GM06990 (cell line): ENCODE measurements around the gene SLC35E2B.
"Not testable (repeated sequence)": the region's sequence is repeated elsewhere in the genome, so short reads cannot be mapped to it uniquely, and the experiment has no call there.

Source experiments
- DNase-seq: peaks from one replicate; pipeline ENCODE4 v3.0.0-alpha.2; 2011; ENCODE audit not compliant: insufficient read length; ENCODE audit errors: extremely low read depth
- H3K27me3 ChIP-seq: replicated peaks from 2 replicates; pipeline ENCODE4 v1.6.0; 2011; ENCODE audit warnings: low read length; ENCODE audit not compliant: control insufficient read depth, insufficient read depth
- H3K36me3 ChIP-seq: 2 replicates; pipeline ENCODE4 v1.5.1; 2011; ENCODE audit warnings: low read length; ENCODE audit not compliant: control insufficient read depth, insufficient read depth
- H3K4me3 ChIP-seq: replicated peaks from 2 replicates; pipeline ENCODE4 v1.5.1; 2011; ENCODE audit warnings: low read depth, mild to moderate bottlenecking, control low read depth, low read length
- CTCF ChIP-seq: IDR thresholded peaks from 2 replicates; pipeline ENCODE4 v1.5.1; 2011; ENCODE audit warnings: low read length, control low read depth, mild to moderate bottlenecking, inconsistent platforms; ENCODE audit not compliant: insufficient read depth, poor library complexity, severe bottlenecking

The SLC35E2B gene

GRCh38 chr1:1683104-1683905, 9.3 kb downstream of the SLC35E2B start:
- TF ChIP-seq CTCF: no peak

GRCh38 chr1:1680912-1681273, 11.7 kb downstream of the SLC35E2B start:
- Histone ChIP-seq H3K27me3 (no peaks in the 10 kb centered on the region), H3K36me3 (peaks cover 6% of the 10 kb centered on the region), H3K4me3 (no peak overlapping the region)
- no peak for DNase-seq
- TF ChIP-seq CTCF: no peak

More at GRCh38 chr1:1683104-1683905, 9.3 kb downstream of the SLC35E2B start:
- Histone ChIP-seq H3K36me3 (peaks cover 8% of the 10 kb centered on the region), H3K4me3 (no peak overlapping the region), H3K27me3 (no peaks in the 10 kb centered on the region)
- DNase-seq: no peak

GRCh38 chr1:1680031-1680911, 12.3 kb downstream of the SLC35E2B start:
- DNase-seq: no peak
- Histone ChIP-seq H3K27me3 (no peaks in the 10 kb centered on the region), H3K36me3 (peaks cover 4% of the 10 kb centered on the region), H3K4me3 (no peak overlapping the region)
- TF ChIP-seq CTCF: no peak

DNA sequence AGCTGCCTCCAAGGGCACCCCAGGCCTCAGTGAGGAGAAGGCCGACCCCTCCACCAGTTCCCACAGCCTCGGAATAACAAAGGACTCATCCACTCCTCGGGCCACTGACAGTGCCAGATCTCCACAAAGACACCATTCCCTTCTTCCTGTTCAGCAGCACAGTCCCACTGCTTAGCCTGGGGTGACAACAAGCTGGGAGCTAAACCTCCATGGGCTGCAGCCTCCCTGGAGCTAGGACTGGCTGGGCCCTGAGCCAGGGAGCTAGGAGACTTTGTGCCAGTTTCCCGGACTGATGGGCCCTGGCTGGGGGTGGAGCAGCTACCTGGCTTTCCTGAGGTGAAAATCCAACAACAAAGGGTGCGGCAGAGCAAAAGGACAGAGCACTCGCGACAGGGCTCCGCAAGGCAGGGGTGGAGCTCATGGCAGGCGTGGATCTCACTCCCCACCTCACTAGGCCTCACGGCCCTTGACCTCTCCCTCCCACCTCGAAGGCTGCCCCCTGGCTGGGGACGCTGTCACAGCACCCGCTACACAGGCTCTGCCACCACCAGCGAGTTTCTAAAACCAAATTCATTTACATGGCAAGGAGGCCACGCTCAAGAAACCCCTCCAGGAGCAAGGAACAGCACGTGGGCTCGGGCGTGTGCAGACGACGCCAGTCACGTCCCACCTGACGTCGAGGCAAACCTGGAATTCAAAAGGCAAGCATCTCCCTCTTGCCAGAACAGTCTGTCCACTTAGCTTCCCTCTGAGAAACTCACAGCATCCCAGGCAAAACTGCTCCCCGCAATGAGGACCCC, 13.8 kb downstream of the SLC35E2B start:
- peaks cover under 1% of the 10 kb centered on the region for H3K36me3 ChIP-seq
- H3K4me3 ChIP-seq: peak overlapping the region; percentile 38
- DNase-seq: peak; percentile 86
- TF ChIP-seq CTCF: peak; percentile 86
- H3K27me3 ChIP-seq: no peaks in the 10 kb centered on the region

GRCh38 chr1:1677718-1678580, 14.6 kb downstream of the SLC35E2B start:
- Histone ChIP-seq H3K27me3 (no peaks in the 10 kb centered on the region), H3K36me3 (no peaks in the 10 kb centered on the region), H3K4me3 (peak overlapping the region; percentile 38)
- peak; percentile 88 for DNase-seq
- no peak for TF ChIP-seq CTCF

DNA sequence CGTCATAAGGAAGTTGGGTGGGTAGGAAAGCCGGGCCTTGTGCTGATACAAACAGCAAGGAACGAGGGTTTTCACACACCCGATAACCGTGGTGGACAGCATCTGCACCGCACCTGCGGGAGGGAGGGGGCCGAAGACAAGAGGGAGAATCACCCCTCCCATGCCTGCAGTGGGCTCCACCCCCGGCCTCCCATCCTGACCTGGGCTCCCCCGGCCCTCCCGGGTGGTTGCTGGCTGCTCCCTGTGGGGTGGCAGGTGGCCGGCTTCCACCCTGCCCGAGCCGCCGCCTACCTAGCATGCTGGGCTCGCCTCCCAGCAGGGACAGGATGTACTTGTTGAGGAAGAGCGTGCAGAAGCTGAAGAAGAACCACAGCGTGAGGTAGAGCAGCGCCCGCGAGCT, 16.5 kb downstream of the SLC35E2B start:
- not testable (repeated sequence) for H3K4me3 ChIP-seq, H3K36me3 ChIP-seq, H3K27me3 ChIP-seq, DNase-seq

DNA sequence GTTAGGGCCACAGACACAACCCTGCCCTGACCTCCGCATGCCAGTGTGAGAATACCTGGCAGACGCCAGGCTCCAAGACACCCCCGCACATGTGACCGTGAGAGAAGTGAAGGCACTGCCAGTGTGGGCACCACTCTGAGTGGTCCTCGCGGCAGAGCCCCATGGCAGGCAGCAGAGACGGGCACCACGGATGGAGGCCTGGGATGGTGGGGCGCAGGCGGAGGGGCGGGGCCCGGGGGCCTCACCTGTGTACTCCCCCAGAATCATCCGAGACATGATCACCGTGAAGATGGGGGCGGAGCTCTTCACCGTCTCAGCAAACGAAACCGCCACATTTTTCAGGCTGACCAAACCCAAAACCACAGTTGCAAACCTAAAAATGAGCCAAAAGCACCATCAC, 17.4 kb downstream of the SLC35E2B start:
- H3K36me3 ChIP-seq, H3K27me3 ChIP-seq, H3K4me3 ChIP-seq, DNase-seq: not testable (repeated sequence)

DNA sequence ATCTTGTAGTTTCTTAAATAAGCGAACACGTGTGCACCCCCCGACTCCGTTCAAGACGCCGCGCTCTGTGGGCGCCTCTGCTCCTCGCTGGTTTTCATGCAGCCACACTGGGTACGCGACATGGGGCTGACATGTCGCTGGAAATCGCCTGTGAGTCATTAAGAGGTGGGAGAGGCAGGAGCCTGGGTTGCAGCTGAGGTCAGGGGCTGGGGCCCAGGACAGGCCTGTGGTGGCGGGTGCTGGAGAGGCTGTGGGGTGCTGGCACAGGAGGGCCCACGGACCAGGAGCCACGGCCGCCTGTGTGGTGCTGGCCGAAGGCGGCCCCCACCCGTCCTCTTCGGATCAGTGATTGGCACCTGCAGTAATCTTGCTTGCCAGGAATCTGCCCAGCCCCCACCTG, 17.8 kb downstream of the SLC35E2B start:
- H3K4me3 ChIP-seq, H3K27me3 ChIP-seq, H3K36me3 ChIP-seq, DNase-seq: not testable (repeated sequence)
